HCT116 (cell line): ENCODE results near the gene MRFAP1L1. TPM values are rescaled to one million over a fixed set of nuclear protein-coding genes. Genes with fewer than 3 reads are reported as not detected.

ENCODE experiments used
- ATAC-seq: fragments of 200-7000 bp; cut with Tn5 transposase; 2 replicates; pipeline ENCODE4 v1.9.1; 2020; ENCODE audit warnings: mild to moderate bottlenecking, moderate library complexity
- BruUV-seq: library from RNA; stranded (reverse); fragments of 400-500 nt; replicated peaks from 2 replicates; lab custom pipeline; 2021; lab: Mats Ljungman, UMichigan
- CTCF ChIA-PET: fragments of 300-600 bp; sonication (Branson Sonifier 250); formaldehyde crosslinking; loops from one replicate; lab custom pipeline; 2021; ENCODE audit warnings: antibody characterized with exemption; lab: Charles Lee
- POLR2A ChIA-PET: fragments of 300-600, 350-600 bp; sonication (Branson Sonifier 250); formaldehyde crosslinking; loops from one replicate; lab custom pipeline; 2021; ENCODE audit warnings: antibody characterized with exemption; lab: Charles Lee
- RAD21 ChIA-PET, 2 experiments: fragments of 300-600 bp; sonication (Branson Sonifier 250); formaldehyde crosslinking; loops; one replicate each; lab custom pipeline; 2023; ENCODE audit warnings: low total read pairs in 2 of 2; ENCODE audit not compliant: uncharacterized antibody in 2 of 2, unreplicated experiment in 2 of 2, low non-redundant PET in 1 of 2; lab: Charles Lee
- DNase-seq: peaks from one replicate; pipeline ENCODE4 v3.0.0-alpha.2; 2010; ENCODE audit warnings: low read depth, low spot score
- H2AFZ ChIP-seq: fragments of 200-600 bp; shearing (Covaris generic), sonication (generic); 2 replicates; pipeline ENCODE4 v1.6.1; 2017; ENCODE audit warnings: low read depth, mixed run types, mixed read lengths, antibody characterized with exemption, low read length; ENCODE audit not compliant: poor library complexity, severe bottlenecking
- H3K27ac ChIP-seq: 2 replicates; pipeline ENCODE4 v1.5.1; 2012; ENCODE audit warnings: low read depth, low read length
- H3K27me3 ChIP-seq: fragments of 200-600 bp; sonication (generic); 2 replicates; pipeline ENCODE4 v1.6.1; 2016; ENCODE audit warnings: mixed run types, low read length, mixed read lengths; ENCODE audit not compliant: insufficient read depth
- H3K36me3 ChIP-seq, 2 experiments: fragments of 200-500 bp in 1 of 2; fragments of 200-600 bp in 1 of 2; sonication (Bioruptor generic) in 1 of 2; sonication (generic) in 1 of 2; 2 replicates each; pipeline versions ENCODE4 v1.5.1 to v1.6.1; 2014 to 2016; ENCODE audit warnings: low read length in 2 of 2, inconsistent platforms in 1 of 2, mixed read lengths in 1 of 2, mixed run types in 1 of 2; ENCODE audit not compliant: insufficient read depth in 2 of 2, control insufficient read depth in 1 of 2
- H3K4me1 ChIP-seq, 2 experiments: fragments of 200-600 bp in 1 of 2; sonication (generic) in 1 of 2; 2 replicates each; pipeline versions ENCODE4 v1.5.1 to v1.6.1; 2012 to 2017; ENCODE audit warnings: low read length in 2 of 2, inconsistent platforms in 1 of 2, mild to moderate bottlenecking in 1 of 2, mixed read lengths in 1 of 2, mixed run types in 1 of 2, moderate library complexity in 1 of 2; ENCODE audit not compliant: insufficient read depth in 2 of 2, control insufficient read depth in 1 of 2
- H3K4me2 ChIP-seq: fragments of 200-600 bp; sonication (generic); 2 replicates; pipeline ENCODE4 v1.6.1; 2017; ENCODE audit warnings: mixed run types, low read length, mixed read lengths
- H3K4me3 ChIP-seq, 2 experiments: fragments of 200-600 bp in 1 of 2; sonication (generic) in 1 of 2; replicated peaks in 1 of 2; 2 replicates each; pipeline ENCODE4 v1.5.1; 2011 to 2016; ENCODE audit warnings: low read length in 2 of 2, control low read depth in 1 of 2, low read depth in 1 of 2, mild to moderate bottlenecking in 1 of 2, mixed read lengths in 1 of 2, mixed run types in 1 of 2
- H3K79me2 ChIP-seq: fragments of 200-600 bp; sonication (generic); 2 replicates; pipeline ENCODE4 v1.6.1; 2017; ENCODE audit warnings: mild to moderate bottlenecking, mixed run types, low read length, moderate library complexity, mixed read lengths; ENCODE audit not compliant: insufficient read depth
- H3K9ac ChIP-seq: fragments of 200-600 bp; sonication (generic); 2 replicates; pipeline ENCODE4 v1.6.1; 2016; ENCODE audit warnings: low read length, mixed read lengths
- H3K9me2 ChIP-seq: fragments of 200-600 bp; sonication (generic), shearing (Covaris generic); 2 replicates; pipeline ENCODE4 v1.6.1; 2017; ENCODE audit warnings: mixed run types, mild to moderate bottlenecking, moderate library complexity; ENCODE audit not compliant: insufficient read depth
- H3K9me3 ChIP-seq, 2 experiments: fragments of 200-500 bp in 1 of 2; fragments of 200-600 bp in 1 of 2; sonication (Bioruptor generic) in 1 of 2; sonication (generic) in 1 of 2; 2 replicates each; pipeline ENCODE4 v1.6.1; 2014 to 2017; ENCODE audit warnings: low read length in 2 of 2, mixed read lengths in 2 of 2, inconsistent platforms in 1 of 2, low read depth in 1 of 2, mild to moderate bottlenecking in 1 of 2, mixed run types in 1 of 2, moderate library complexity in 1 of 2; ENCODE audit not compliant: control insufficient read depth in 1 of 2, insufficient read depth in 1 of 2
- H4K20me1 ChIP-seq: fragments of 200-600 bp; sonication (generic), shearing (Covaris generic); 2 replicates; pipeline ENCODE4 v1.6.1; 2017; ENCODE audit warnings: mixed run types, mild to moderate bottlenecking, moderate library complexity; ENCODE audit not compliant: insufficient read depth
- CEBPB ChIP-seq: IDR thresholded peaks from 2 replicates; pipeline ENCODE4 v1.6.1; 2012; ENCODE audit warnings: low read depth
- ELF1 ChIP-seq: IDR thresholded peaks from 2 replicates; pipeline ENCODE4 v1.6.1; 2012; ENCODE audit warnings: low read depth, borderline replicate concordance
- EZH2 ChIP-seq: fragments of 200-600 bp; sonication (generic); IDR thresholded peaks from 2 replicates; pipeline ENCODE4 v1.6.1; 2017; ENCODE audit warnings: antibody characterized with exemption, mixed run types
- POLR2AphosphoS5 ChIP-seq: IDR thresholded peaks from 2 replicates; pipeline ENCODE4 v1.6.1; 2011; ENCODE audit warnings: mild to moderate bottlenecking, low read depth, low read length, moderate library complexity
- RAD21 ChIP-seq: IDR thresholded peaks from 2 replicates; pipeline ENCODE4 v1.6.1; 2012; ENCODE audit warnings: low read depth, mild to moderate bottlenecking
- SIN3A ChIP-seq: IDR thresholded peaks from 2 replicates; pipeline ENCODE4 v1.6.1; 2012; ENCODE audit warnings: low read depth
- SP1 ChIP-seq: IDR thresholded peaks from 2 replicates; pipeline ENCODE4 v1.6.1; 2012; ENCODE audit warnings: low read depth
- TCF7L2 ChIP-seq: IDR thresholded peaks from 2 replicates; pipeline ENCODE4 v1.7.0; 2011; ENCODE audit warnings: borderline replicate concordance, inconsistent platforms; ENCODE audit not compliant: insufficient read depth, insufficient read length; ENCODE audit errors: extremely low read depth
- YY1 ChIP-seq: IDR thresholded peaks from 2 replicates; pipeline ENCODE4 v1.6.1; 2011; ENCODE audit warnings: low read length, low read depth, moderate library complexity, mild to moderate bottlenecking; ENCODE audit not compliant: insufficient replicate concordance; ENCODE audit errors: extremely low read depth
- ZFX ChIP-seq: fragments of 450-650 bp; IDR thresholded peaks from 2 replicates; pipeline ENCODE4 v1.6.1; 2017
- intact Hi-C: fragments of 100-400 bp; cut with micrococcal nuclease; formaldehyde crosslinking; loops from 2 replicates; pipeline ENCODE4 v1.10.0; 2022
- total RNA-seq: library from RNA; stranded (reverse); gene quantifications from one replicate; pipeline ENCODE4 v1.2.1, GENCODE V29; 2021; ENCODE audit not compliant: unreplicated experiment
- TF ChIP-seq, protein P1 (sequence below), 3 experiments: fragments of 200-600 bp in 1 of 3; sonication (generic) in 1 of 3; IDR thresholded peaks in 2 of 3; conservative IDR thresholded peaks in 1 of 3; 2 replicates each; pipeline ENCODE4 v1.5.1; 2012 to 2017; ENCODE audit warnings: low read depth in 2 of 3, low read length in 2 of 3, antibody characterized with exemption in 1 of 3, borderline replicate concordance in 1 of 3, control low read depth in 1 of 3, mild to moderate bottlenecking in 1 of 3, mixed read lengths in 1 of 3, mixed run types in 1 of 3, moderate library complexity in 1 of 3; ENCODE audit not compliant: insufficient read depth in 1 of 3
- TF ChIP-seq, protein P2 (sequence below): IDR thresholded peaks from 2 replicates; pipeline ENCODE4 v1.6.1; 2012

Gene MRFAP1L1
- total RNA-seq, 1 experiment from 2014 or later, result 43.0 TPM

DNA sequence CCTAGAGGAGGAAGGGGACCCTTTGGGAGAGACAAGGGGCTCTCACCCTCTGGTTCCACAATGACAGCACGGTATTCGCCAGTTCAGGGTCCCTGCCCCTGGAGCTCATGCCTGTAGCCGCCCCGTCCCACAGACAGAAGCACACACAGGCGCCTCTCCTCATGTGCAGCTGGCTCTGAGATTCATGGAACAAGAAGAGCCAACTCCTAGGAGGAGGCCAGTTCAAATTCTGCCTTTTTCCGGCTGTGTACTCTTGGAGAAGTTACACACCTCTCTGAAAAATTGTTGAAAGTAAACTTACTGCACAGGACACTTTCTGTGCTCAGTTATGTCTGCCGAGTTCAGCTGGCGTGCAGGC lies 21.6 kb upstream of the MRFAP1L1 start:
- intact Hi-C loops, result no loop called here
- H3K4me1 ChIP-seq, result peaks cover 12 to 32% of the 10 kb centered on the region in 2 experiments
- H3K36me3 ChIP-seq, result no peaks in the 10 kb centered on the region
- H3K79me2 ChIP-seq, result no peaks in the 10 kb centered on the region
- DNase-seq (no peak), ATAC-seq (no peak)
- POLR2A ChIA-PET, result no interaction called here
- CTCF ChIA-PET, result no interaction called here
- H3K4me3 ChIP-seq, result no peak overlapping the region
- H3K9me3 ChIP-seq, result no peaks in the 10 kb centered on the region
- no peak overlapping the region for H2AFZ ChIP-seq
- H3K4me2 ChIP-seq, result no peak overlapping the region
- RAD21 ChIA-PET, result no interaction called here
- no TSS peak for BruUV-seq
- H3K9me2 ChIP-seq, result no peaks in the 10 kb centered on the region
- no peaks in the 10 kb centered on the region for H3K27me3 ChIP-seq
- no peaks in the 10 kb centered on the region for H4K20me1 ChIP-seq
- no peak overlapping the region for H3K27ac ChIP-seq
- H3K9ac ChIP-seq, result no peak overlapping the region
- TF ChIP-seq, protein P1, sequence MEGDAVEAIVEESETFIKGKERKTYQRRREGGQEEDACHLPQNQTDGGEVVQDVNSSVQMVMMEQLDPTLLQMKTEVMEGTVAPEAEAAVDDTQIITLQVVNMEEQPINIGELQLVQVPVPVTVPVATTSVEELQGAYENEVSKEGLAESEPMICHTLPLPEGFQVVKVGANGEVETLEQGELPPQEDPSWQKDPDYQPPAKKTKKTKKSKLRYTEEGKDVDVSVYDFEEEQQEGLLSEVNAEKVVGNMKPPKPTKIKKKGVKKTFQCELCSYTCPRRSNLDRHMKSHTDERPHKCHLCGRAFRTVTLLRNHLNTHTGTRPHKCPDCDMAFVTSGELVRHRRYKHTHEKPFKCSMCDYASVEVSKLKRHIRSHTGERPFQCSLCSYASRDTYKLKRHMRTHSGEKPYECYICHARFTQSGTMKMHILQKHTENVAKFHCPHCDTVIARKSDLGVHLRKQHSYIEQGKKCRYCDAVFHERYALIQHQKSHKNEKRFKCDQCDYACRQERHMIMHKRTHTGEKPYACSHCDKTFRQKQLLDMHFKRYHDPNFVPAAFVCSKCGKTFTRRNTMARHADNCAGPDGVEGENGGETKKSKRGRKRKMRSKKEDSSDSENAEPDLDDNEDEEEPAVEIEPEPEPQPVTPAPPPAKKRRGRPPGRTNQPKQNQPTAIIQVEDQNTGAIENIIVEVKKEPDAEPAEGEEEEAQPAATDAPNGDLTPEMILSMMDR (IDR thresholded peaks at IDR 0.05 in 2 of 3, conservative IDR thresholded peaks at IDR 0.05 in 1 of 3; ENCODE audit: borderline replicate concordance in 1 of 3, insufficient read depth in 1 of 3, low read depth in 2 of 3, low read length in 2 of 3), result no peak
- no peak for TF ChIP-seq SIN3A
- TF ChIP-seq, protein P2, sequence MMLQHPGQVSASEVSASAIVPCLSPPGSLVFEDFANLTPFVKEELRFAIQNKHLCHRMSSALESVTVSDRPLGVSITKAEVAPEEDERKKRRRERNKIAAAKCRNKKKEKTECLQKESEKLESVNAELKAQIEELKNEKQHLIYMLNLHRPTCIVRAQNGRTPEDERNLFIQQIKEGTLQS, result no peak
- no peak for TF ChIP-seq SP1
- no peak for TF ChIP-seq EZH2
- no peak for TF ChIP-seq CEBPB
- TF ChIP-seq ELF1, result no peak
- TF ChIP-seq TCF7L2, result no peak
- no peak for TF ChIP-seq ZFX
- no peak for TF ChIP-seq YY1
- TF ChIP-seq RAD21, result no peak
- no peak for TF ChIP-seq POLR2AphosphoS5
